ENCODE measurements around the gene EIF4G3. TPM values are rescaled to one million over a fixed set of nuclear protein-coding genes. Genes with fewer than 3 reads are reported as not detected.

The EIF4G3 gene
- total RNA-seq, 1 experiment from 2014 or later, result 72.0 TPM

DNA sequence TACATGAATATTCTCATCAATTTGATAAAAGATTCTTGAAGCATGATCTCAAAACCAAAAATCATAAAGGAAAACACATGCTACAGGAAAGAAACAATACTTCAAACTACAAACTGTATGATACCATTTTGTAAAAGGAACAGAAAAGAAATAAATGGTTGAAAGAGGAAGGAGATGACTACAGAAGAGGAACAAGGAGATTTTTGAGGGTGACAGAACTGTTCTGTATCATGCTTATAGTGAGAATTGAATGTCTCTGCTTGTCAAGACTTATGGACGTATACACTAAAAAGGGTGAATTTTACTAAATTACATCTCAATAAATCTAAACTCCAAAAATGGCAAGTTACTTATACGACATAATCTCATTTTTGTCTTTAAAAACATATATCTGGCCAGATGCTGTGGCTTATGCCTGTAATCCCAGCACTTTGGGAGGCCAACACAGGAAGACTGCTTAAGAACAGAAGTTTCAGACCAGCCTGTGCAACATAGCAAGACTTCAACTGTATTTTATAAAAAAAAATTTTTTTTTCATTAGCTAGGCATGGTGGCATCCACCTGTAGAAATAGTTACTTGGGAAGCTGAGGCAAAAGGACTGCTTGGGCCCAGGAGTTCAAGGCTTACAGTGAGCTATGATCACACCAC, 125.4 kb downstream of the EIF4G3 start:
- Histone ChIP-seq H2BK15ac (ENCODE audit: low read depth, low read length) (no peak overlapping the region), H4K8ac (replicated peaks; ENCODE audit: insufficient read length, low read depth, low read length) (no peak overlapping the region), H3K4me2 (ENCODE audit: insufficient read depth, insufficient read length, low read length) (no peak overlapping the region), H2BK120ac (ENCODE audit: low read depth, low read length, poor library complexity, severe bottlenecking) (no peak overlapping the region), H4K20me1 (ENCODE audit: control insufficient read depth, insufficient read depth, insufficient read length) (no peaks in the 10 kb centered on the region), H4K91ac (ENCODE audit: insufficient read length, low read depth, low read length) (no peak overlapping the region), H3K4me1 (ENCODE audit: insufficient read depth, low read length) (no peaks in the 10 kb centered on the region), H3K27ac (ENCODE audit: insufficient read length, low read depth, low read length) (no peak overlapping the region), H2BK12ac (ENCODE audit: insufficient read length, low read depth, low read length) (no peak overlapping the region), H2AFZ (ENCODE audit: low read length) (no peak overlapping the region), H3K79me2 (ENCODE audit: insufficient read depth, low read length) (no peaks in the 10 kb centered on the region), H3K23ac (ENCODE audit: insufficient read length, low read depth, low read length) (no peak overlapping the region), H2BK20ac (ENCODE audit: low read depth, low read length, poor library complexity, severe bottlenecking) (no peak overlapping the region), H3K56ac (ENCODE audit: insufficient read length, low read depth, low read length) (no peak overlapping the region), H3T11ph (ENCODE audit: low read length) (no peak overlapping the region), H3K4ac (ENCODE audit: low read depth, low read length) (no peak overlapping the region), H3K9me3 (ENCODE audit: control insufficient read depth, low read depth, low read length) (no peaks in the 10 kb centered on the region), H3K14ac (ENCODE audit: insufficient read depth, low read length) (no peak overlapping the region), H3K9ac (ENCODE audit: extremely low read depth, insufficient read length, low read length) (no peak overlapping the region), H3K23me2 (ENCODE audit: insufficient read length, low read depth, low read length, poor library complexity, severe bottlenecking) (no peaks in the 10 kb centered on the region), H4K5ac (ENCODE audit: insufficient read length, low read depth, low read length) (no peak overlapping the region), H3K18ac (ENCODE audit: insufficient read length, low read depth, low read length) (no peak overlapping the region), H2BK5ac (ENCODE audit: insufficient read length, low read length) (no peak overlapping the region), H3K27me3 (ENCODE audit: insufficient read depth, low read length) (no peaks in the 10 kb centered on the region), H2AK5ac (ENCODE audit: insufficient read length, low read length) (no peak overlapping the region), H3K79me1 (ENCODE audit: insufficient read depth, low read depth, low read length, poor library complexity, severe bottlenecking) (no peaks in the 10 kb centered on the region)
- H3K9me3 Mint-ChIP-seq, result peaks cover 5 to 11% of the 10 kb centered on the region in 2 experiments
- 0 out of 4 replicates have a peak, but pooled peaks cover 0 to 6% of the 10 kb centered on the region in 2 experiments for H3K4me1 Mint-ChIP-seq
- H3K27me3 Mint-ChIP-seq (ENCODE audit: low read depth), result no peaks in the 10 kb centered on the region
- no peak for DNase-seq
- TF ChIP-seq, protein P1, sequence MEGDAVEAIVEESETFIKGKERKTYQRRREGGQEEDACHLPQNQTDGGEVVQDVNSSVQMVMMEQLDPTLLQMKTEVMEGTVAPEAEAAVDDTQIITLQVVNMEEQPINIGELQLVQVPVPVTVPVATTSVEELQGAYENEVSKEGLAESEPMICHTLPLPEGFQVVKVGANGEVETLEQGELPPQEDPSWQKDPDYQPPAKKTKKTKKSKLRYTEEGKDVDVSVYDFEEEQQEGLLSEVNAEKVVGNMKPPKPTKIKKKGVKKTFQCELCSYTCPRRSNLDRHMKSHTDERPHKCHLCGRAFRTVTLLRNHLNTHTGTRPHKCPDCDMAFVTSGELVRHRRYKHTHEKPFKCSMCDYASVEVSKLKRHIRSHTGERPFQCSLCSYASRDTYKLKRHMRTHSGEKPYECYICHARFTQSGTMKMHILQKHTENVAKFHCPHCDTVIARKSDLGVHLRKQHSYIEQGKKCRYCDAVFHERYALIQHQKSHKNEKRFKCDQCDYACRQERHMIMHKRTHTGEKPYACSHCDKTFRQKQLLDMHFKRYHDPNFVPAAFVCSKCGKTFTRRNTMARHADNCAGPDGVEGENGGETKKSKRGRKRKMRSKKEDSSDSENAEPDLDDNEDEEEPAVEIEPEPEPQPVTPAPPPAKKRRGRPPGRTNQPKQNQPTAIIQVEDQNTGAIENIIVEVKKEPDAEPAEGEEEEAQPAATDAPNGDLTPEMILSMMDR (conservative IDR thresholded peaks at IDR 0.05), result no peak
- no peak overlapping the region; a peak in 1 of 7 replicates for H3K27ac Mint-ChIP-seq
- WGBS (ENCODE audit: extremely low coverage, insufficient read length, low lambda C conversion rate), result no CpG with 5 or more reads among the region's 2 CpGs
- no peak overlapping the region for H3K4me3 Mint-ChIP-seq
- H3K36me3 Mint-ChIP-seq (ENCODE audit: insufficient read depth in 1 of 3, low read depth in 3 of 3), result peaks cover 21 to 27% (median 25%) of the 10 kb centered on the region in 3 experiments
